HepG2 (cell line): ENCODE results near the gene ZFR2. TPM values are rescaled to one million over a fixed set of nuclear protein-coding genes. Genes with fewer than 3 reads are reported as not detected.

Experiments used
- ATF1 ChIP-seq: IDR thresholded peaks from 2 replicates; pipeline ENCODE4 v1.6.1; 2016; ENCODE audit warnings: mild to moderate bottlenecking, control low read depth
- FLYWCH1 ChIP-seq: sonication (generic); formaldehyde crosslinking; IDR thresholded peaks from 2 replicates; pipeline ENCODE4 v1.8.1; 2023; ENCODE audit warnings: mild to moderate bottlenecking, missing genetic modification reagents
- GATAD1 ChIP-seq: IDR thresholded peaks from 2 replicates; pipeline ENCODE4 v1.6.1; 2016; ENCODE audit warnings: missing genetic modification reagents, missing compliant biosample characterization
- HIC2 ChIP-seq: sonication (generic); formaldehyde crosslinking; IDR thresholded peaks from 2 replicates; pipeline ENCODE4 v1.9.0; 2022; ENCODE audit warnings: low read depth, missing genetic modification reagents
- NFYB ChIP-seq: sonication (generic); formaldehyde crosslinking; IDR thresholded peaks from 2 replicates; pipeline ENCODE4 v1.4.0; 2020; ENCODE audit warnings: missing genetic modification reagents
- PHF21A ChIP-seq: sonication (generic); formaldehyde crosslinking; IDR thresholded peaks from 2 replicates; pipeline ENCODE4 v1.5.0; 2020; ENCODE audit warnings: mild to moderate bottlenecking, missing genetic modification reagents
- POLR2AphosphoS5 ChIP-seq: IDR thresholded peaks from 2 replicates; pipeline ENCODE4 v1.6.1; 2012; ENCODE audit warnings: low read depth, low read length
- RFX3 ChIP-seq: IDR thresholded peaks from 2 replicates; pipeline ENCODE4 v1.6.1; 2016; ENCODE audit warnings: missing biosample characterization, missing genetic modification reagents
- TBX2 ChIP-seq: sonication (generic); formaldehyde crosslinking; IDR thresholded peaks from 2 replicates; pipeline ENCODE4 v1.5.0; 2020; ENCODE audit warnings: missing genetic modification reagents, mild to moderate bottlenecking, borderline replicate concordance
- ZNF552 ChIP-seq: sonication (generic); formaldehyde crosslinking; IDR thresholded peaks from 2 replicates; pipeline ENCODE4 v1.9.0; 2022; ENCODE audit warnings: missing genetic modification reagents, mild to moderate bottlenecking, borderline replicate concordance
- ZNF670 ChIP-seq: sonication (generic); formaldehyde crosslinking; IDR thresholded peaks from 2 replicates; pipeline ENCODE4 v1.8.0; 2022; ENCODE audit warnings: mild to moderate bottlenecking, missing genetic modification reagents, borderline replicate concordance
- ZNF710 ChIP-seq: sonication (generic); formaldehyde crosslinking; IDR thresholded peaks from 2 replicates; pipeline ENCODE4 v1.5.0; 2020; ENCODE audit warnings: mild to moderate bottlenecking, missing genetic modification reagents, borderline replicate concordance
- ZNF781 ChIP-seq: sonication (generic); formaldehyde crosslinking; IDR thresholded peaks from 2 replicates; pipeline ENCODE4 v1.5.1; 2020; ENCODE audit warnings: borderline replicate concordance, mild to moderate bottlenecking, missing genetic modification reagents; ENCODE audit errors: not compliant biosample characterization
- polyA plus RNA-seq, 8 experiments: library from polyadenylated mRNA; depleted of rRNA in 3 of 8; stranded (reverse) in 7 of 8; unstranded in 1 of 8; fragments of >200 nt; fragmentation: Illumina TruSeq in 4 of 8; extraction: Trizol in 4 of 8; gene quantifications; 2 replicates each; pipeline versions ENCODE4 v1.2.1 to v1.2.3, GENCODE V29; 2011 to 2016; ENCODE audit warnings: low read depth in 4 of 8, missing spikeins in 1 of 8, mixed read lengths in 1 of 8; ENCODE audit not compliant: insufficient read depth in 1 of 8
- total RNA-seq, 5 experiments: library from RNA; depleted of rRNA; stranded (reverse); fragments of >200 nt; fragmentation: Illumina TruSeq; extraction: Trizol; gene quantifications; 2 replicates each; pipeline ENCODE4 v1.2.3, GENCODE V29; 2016; ENCODE audit warnings: low read depth in 1 of 5
- TF ChIP-seq, protein P1 (sequence below): sonication (generic); formaldehyde crosslinking; IDR thresholded peaks from 2 replicates; pipeline ENCODE4 v1.4.0; 2020; ENCODE audit warnings: missing genetic modification reagents
- TF ChIP-seq, protein P2 (sequence below): sonication (generic); formaldehyde crosslinking; IDR thresholded peaks from 2 replicates; pipeline ENCODE4 v1.4.0; 2020; ENCODE audit warnings: missing genetic modification reagents, borderline replicate concordance
- TF ChIP-seq, protein P3 (sequence below): sonication (generic); formaldehyde crosslinking; IDR thresholded peaks from 2 replicates; pipeline ENCODE4 v1.5.1; 2020; ENCODE audit warnings: mild to moderate bottlenecking, moderate library complexity, missing genetic modification reagents
- TF ChIP-seq, protein P4 (sequence below): IDR thresholded peaks from 2 replicates; pipeline ENCODE4 v1.6.1; 2018; ENCODE audit warnings: missing genetic modification reagents, mild to moderate bottlenecking, missing compliant biosample characterization

The ZFR2 gene
- total and polyA plus RNA-seq, 2 of the 13 experiments (the other 11 are each of a cell fraction or from before 2014, with no cell fraction given), result 0.37 to 0.69 TPM

- TF ChIP-seq, protein P1, sequence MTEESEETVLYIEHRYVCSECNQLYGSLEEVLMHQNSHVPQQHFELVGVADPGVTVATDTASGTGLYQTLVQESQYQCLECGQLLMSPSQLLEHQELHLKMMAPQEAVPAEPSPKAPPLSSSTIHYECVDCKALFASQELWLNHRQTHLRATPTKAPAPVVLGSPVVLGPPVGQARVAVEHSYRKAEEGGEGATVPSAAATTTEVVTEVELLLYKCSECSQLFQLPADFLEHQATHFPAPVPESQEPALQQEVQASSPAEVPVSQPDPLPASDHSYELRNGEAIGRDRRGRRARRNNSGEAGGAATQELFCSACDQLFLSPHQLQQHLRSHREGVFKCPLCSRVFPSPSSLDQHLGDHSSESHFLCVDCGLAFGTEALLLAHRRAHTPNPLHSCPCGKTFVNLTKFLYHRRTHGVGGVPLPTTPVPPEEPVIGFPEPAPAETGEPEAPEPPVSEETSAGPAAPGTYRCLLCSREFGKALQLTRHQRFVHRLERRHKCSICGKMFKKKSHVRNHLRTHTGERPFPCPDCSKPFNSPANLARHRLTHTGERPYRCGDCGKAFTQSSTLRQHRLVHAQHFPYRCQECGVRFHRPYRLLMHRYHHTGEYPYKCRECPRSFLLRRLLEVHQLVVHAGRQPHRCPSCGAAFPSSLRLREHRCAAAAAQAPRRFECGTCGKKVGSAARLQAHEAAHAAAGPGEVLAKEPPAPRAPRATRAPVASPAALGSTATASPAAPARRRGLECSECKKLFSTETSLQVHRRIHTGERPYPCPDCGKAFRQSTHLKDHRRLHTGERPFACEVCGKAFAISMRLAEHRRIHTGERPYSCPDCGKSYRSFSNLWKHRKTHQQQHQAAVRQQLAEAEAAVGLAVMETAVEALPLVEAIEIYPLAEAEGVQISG (CRISPR knock-in tag), result peak; percentile 90
- TF ChIP-seq TBX2 (CRISPR knock-in tag) (peak; percentile 56), FLYWCH1 (CRISPR knock-in tag) (no peak), POLR2AphosphoS5 (peak; percentile 88), HIC2 (CRISPR knock-in tag) (no peak; the same call in 1 of the 2 replicates), ZNF552 (CRISPR knock-in tag) (0 out of 2 replicates have a peak, but pooled peaks have one; percentile 32), NFYB (peak; percentile 10; the same call in 1 of the 2 replicates), GATAD1 (CRISPR knock-in tag) (peak; percentile 81), ZNF710 (CRISPR knock-in tag) (no peak), ZNF670 (CRISPR knock-in tag) (peak; percentile 48; the same call in 1 of the 2 replicates), ZNF781 (CRISPR knock-in tag) (peak; percentile 14), RFX3 (CRISPR knock-in tag) (no peak), PHF21A (CRISPR knock-in tag) (peak; percentile 76; the same call in 1 of the 2 replicates), ATF1 (CRISPR knock-in tag) (no peak)
- TF ChIP-seq, protein P2, sequence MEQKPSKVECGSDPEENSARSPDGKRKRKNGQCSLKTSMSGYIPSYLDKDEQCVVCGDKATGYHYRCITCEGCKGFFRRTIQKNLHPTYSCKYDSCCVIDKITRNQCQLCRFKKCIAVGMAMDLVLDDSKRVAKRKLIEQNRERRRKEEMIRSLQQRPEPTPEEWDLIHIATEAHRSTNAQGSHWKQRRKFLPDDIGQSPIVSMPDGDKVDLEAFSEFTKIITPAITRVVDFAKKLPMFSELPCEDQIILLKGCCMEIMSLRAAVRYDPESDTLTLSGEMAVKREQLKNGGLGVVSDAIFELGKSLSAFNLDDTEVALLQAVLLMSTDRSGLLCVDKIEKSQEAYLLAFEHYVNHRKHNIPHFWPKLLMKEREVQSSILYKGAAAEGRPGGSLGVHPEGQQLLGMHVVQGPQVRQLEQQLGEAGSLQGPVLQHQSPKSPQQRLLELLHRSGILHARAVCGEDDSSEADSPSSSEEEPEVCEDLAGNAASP, result 0 out of 2 replicates have a peak, but pooled peaks have one; percentile 32
- TF ChIP-seq, protein P3, sequence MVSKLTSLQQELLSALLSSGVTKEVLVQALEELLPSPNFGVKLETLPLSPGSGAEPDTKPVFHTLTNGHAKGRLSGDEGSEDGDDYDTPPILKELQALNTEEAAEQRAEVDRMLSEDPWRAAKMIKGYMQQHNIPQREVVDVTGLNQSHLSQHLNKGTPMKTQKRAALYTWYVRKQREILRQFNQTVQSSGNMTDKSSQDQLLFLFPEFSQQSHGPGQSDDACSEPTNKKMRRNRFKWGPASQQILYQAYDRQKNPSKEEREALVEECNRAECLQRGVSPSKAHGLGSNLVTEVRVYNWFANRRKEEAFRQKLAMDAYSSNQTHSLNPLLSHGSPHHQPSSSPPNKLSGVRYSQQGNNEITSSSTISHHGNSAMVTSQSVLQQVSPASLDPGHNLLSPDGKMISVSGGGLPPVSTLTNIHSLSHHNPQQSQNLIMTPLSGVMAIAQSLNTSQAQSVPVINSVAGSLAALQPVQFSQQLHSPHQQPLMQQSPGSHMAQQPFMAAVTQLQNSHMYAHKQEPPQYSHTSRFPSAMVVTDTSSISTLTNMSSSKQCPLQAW, result peak; percentile 94
- TF ChIP-seq, protein P4, sequence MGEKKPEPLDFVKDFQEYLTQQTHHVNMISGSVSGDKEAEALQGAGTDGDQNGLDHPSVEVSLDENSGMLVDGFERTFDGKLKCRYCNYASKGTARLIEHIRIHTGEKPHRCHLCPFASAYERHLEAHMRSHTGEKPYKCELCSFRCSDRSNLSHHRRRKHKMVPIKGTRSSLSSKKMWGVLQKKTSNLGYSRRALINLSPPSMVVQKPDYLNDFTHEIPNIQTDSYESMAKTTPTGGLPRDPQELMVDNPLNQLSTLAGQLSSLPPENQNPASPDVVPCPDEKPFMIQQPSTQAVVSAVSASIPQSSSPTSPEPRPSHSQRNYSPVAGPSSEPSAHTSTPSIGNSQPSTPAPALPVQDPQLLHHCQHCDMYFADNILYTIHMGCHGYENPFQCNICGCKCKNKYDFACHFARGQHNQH, result peak; percentile 18; the same call in 1 of the 2 replicates
Observed at GRCh38 chr19:3761382-3762129, 107.3 kb downstream of the ZFR2 start, which contains the start of gene APBA3 (continued).
